Measurements from ENCODE around the gene ADAM8.
"Not testable (repeated sequence)": the region's sequence is repeated elsewhere in the genome, so short reads cannot be mapped to it uniquely, and the experiment has no call there.

ADAM8 gene

GRCh38 chr10:133226251-133226808 lies 50.3 kb downstream of the ADAM8 start:
- DNase-seq (ENCODE audit: low read depth): no peak
- TF ChIP-seq CTCF (conservative IDR thresholded peaks at IDR 0.05; ENCODE audit: control insufficient read depth, insufficient read depth, low read depth, low read length): no peak

DNA sequence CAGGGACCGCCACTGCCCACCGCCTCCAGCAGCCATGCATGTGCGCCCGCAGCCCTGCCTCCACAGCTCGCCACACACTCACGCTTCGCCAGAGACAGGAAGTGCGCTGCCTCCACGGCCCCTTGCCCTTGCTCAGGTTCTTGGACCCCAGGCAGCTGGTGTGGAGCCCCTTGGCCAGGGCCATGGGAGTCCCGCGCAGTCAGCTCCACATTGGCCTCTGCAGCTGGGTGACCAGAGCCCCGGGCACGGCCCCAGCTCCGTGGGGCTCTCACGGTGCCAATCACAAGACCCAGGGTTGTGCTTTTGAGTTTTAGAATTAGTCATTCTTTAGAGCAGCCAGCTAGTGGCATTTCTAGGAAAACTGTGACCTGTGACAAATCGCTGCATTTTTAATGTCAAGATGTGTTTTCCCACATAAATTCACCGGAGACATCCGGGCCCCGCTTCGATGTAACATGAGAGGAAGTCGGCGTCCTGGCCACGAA lies 50.9 kb downstream of the ADAM8 start:
- H3K4me3 ChIP-seq (ENCODE audit: control insufficient read depth, low read depth, low read length): no peak overlapping the region
- no peak for TF ChIP-seq CTCF (conservative IDR thresholded peaks at IDR 0.05; ENCODE audit: control insufficient read depth, insufficient read depth, low read depth, low read length)
- no peak for DNase-seq (ENCODE audit: low read depth)

More at GRCh38 chr10:133226251-133226808, 50.3 kb downstream of the ADAM8 start:
- H3K4me3 ChIP-seq (ENCODE audit: control insufficient read depth, low read depth, low read length): no peak overlapping the region

DNA sequence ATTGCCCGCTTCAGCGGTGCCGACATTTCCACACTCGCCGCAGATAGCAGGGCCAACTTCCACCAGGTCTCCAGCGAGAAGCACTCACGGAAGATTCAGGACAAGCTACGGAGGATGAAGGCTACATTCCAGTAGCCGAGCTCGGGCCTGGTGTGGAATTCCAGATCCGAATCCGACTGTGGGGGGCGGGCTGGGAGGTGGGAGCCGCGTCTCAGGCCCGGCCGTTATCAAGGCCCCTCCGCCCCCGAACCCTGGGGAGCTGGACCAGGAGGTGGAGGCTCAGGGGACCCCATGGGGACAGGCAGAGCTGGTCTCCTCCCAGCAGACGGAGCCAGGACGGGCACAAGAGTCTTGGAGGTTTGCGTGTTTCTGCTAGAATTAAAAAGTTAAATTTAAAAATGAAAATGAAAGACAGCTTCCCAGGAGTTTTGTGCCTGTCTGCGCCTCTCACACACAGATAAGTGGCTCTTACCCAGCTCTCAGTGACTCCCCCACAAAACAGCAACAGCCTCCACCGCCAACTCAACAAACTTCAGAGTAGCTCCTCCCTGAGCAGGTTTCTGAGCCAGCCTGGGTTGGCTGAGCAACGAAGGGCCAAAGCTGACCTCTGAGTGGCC lies 51.8 kb downstream of the ADAM8 start:
- TF ChIP-seq CTCF (conservative IDR thresholded peaks at IDR 0.05; ENCODE audit: control insufficient read depth, insufficient read depth, low read depth, low read length): no peak
- H3K4me3 ChIP-seq (ENCODE audit: control insufficient read depth, low read depth, low read length): no peak overlapping the region
- DNase-seq (ENCODE audit: low read depth): no peak

DNA sequence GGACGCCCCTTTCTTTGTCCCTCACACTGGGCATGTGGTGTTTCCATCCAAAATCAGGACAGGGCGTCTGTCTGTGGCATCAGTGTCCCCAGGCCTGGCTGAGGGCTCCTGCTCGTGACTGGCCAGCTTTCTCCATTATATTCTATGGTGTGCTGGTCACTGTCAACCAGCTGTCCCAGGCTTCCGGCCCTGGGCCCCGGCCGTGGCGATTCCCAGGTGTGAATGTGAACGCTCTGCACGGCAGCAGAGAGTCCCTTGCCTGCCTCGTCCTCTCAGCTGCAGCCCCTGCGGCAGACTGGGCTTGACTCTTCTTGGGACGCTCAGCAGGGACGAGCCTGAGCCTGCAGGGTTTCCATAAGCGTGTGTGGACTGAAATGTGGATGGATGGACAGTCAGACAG lies 52.6 kb downstream of the ADAM8 start:
- no peak for DNase-seq (ENCODE audit: low read depth)
- no peak overlapping the region for H3K4me3 ChIP-seq (ENCODE audit: control insufficient read depth, low read depth, low read length)
- no peak for TF ChIP-seq CTCF (conservative IDR thresholded peaks at IDR 0.05; ENCODE audit: control insufficient read depth, insufficient read depth, low read depth, low read length)

DNA sequence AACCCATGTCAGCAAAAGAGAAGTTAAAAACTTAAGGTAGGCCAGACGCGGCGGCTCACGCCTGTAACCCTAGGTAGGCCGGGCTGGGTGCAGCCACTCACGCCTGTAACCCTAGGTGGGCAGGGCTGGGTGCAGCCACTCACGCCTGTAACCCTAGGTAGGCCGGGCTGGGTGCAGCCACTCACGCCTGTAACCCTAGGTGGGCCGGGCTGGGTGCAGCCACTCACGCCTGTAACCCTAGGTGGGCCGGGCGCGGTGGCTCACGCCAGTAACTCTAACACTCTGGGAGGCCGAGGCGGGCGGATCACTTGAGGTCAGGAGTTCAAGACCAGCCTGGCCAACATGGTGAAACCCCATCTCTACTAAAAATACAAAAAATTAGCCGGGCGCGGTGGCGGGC lies 54.9 kb downstream of the ADAM8 start:
- not testable (repeated sequence) for DNase-seq (ENCODE audit: low read depth); H3K4me3 ChIP-seq (ENCODE audit: control insufficient read depth, low read depth, low read length)

- no peak for TF ChIP-seq CTCF (conservative IDR thresholded peaks at IDR 0.05; ENCODE audit: control insufficient read depth, insufficient read depth, low read depth, low read length)
- no peak overlapping the region for H3K4me3 ChIP-seq (ENCODE audit: control insufficient read depth, low read depth, low read length)
- DNase-seq (ENCODE audit: low read depth): no peak
Observed at GRCh38 chr10:133221331-133221730, 55.3 kb downstream of the ADAM8 start.

- no peak for DNase-seq (ENCODE audit: low read depth)
- TF ChIP-seq CTCF (conservative IDR thresholded peaks at IDR 0.05; ENCODE audit: control insufficient read depth, insufficient read depth, low read depth, low read length): no peak
- no peak overlapping the region for H3K4me3 ChIP-seq (ENCODE audit: control insufficient read depth, low read depth, low read length)
Observed at GRCh38 chr10:133219782-133220181, 56.9 kb downstream of the ADAM8 start.
